Measurements from ENCODE around the gene PIBF1.

GRCh38 chr13:72781451-72782439 lies at the start of gene PIBF1, which contains the start of gene DIS3:
- TF ChIP-seq CTCF (IDR thresholded peaks at IDR 0.05) (peak; percentile 24), ZFX (IDR thresholded peaks at IDR 0.05; ENCODE audit: borderline replicate concordance) (no peak)
